Nephron progenitor cell (in vitro differentiated cells): ENCODE data around the gene TAS2R4.

Experiments
- DNase-seq: peaks from one replicate; pipeline ENCODE4 v3.0.0; 2021
- H3K27ac Mint-ChIP-seq: 2 replicates; pipeline ENCODE4 v1.8.0; 2021; ENCODE audit warnings: mild to moderate bottlenecking, moderate library complexity, mixed read lengths
- H3K27me3 Mint-ChIP-seq: 2 replicates; pipeline ENCODE4 v1.8.0; 2021; ENCODE audit warnings: mild to moderate bottlenecking, low read depth, mixed read lengths; ENCODE audit not compliant: poor library complexity
- H3K36me3 Mint-ChIP-seq: 2 replicates; pipeline ENCODE4 v1.8.0; 2021; ENCODE audit warnings: low read depth, mixed read lengths
- H3K4me1 Mint-ChIP-seq: 2 replicates; pipeline ENCODE4 v1.8.0; 2021; ENCODE audit warnings: mixed read lengths
- H3K4me3 Mint-ChIP-seq: 2 replicates; pipeline ENCODE4 v1.8.0; 2021; ENCODE audit warnings: mild to moderate bottlenecking, moderate library complexity, mixed read lengths
- H3K9me3 Mint-ChIP-seq: 2 replicates; pipeline ENCODE4 v1.8.0; 2021; ENCODE audit warnings: mild to moderate bottlenecking, moderate library complexity, mixed read lengths
- TF ChIP-seq, protein P1 (sequence below): fragments of 200-600 bp; sonication (generic); IDR thresholded peaks from 2 replicates; pipeline ENCODE4 v1.5.0; 2021; ENCODE audit warnings: antibody characterized with exemption

Gene TAS2R4, protein sequence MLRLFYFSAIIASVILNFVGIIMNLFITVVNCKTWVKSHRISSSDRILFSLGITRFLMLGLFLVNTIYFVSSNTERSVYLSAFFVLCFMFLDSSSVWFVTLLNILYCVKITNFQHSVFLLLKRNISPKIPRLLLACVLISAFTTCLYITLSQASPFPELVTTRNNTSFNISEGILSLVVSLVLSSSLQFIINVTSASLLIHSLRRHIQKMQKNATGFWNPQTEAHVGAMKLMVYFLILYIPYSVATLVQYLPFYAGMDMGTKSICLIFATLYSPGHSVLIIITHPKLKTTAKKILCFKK

DNA sequence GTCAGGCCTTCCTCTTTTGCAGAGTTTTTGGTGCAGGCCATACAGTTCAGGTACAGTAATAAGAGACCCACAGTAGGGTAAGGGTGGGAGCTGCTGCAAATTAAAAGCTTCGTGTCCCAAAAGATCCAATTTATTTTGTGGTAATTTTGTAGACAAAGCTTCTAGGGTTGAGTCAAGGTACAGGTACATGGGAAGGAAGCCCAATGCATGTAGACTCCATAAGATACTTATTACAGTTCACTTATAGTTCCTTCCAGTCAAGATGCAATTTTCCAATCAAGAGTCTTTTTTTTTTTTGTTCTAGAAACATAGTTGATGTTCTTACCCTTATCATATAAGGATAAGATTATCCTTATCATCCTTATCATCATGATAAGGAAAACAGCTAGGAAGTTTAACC, at the start of gene TAS2R4:
Gene TAS2R4 (plus strand): TSS at position 301 of the 400 bp plus-strand sequence. CDS start 1,815 bp downstream, outside the sequence.
- no peaks in the 10 kb centered on the region for H3K4me1 Mint-ChIP-seq
- DNase-seq = no peak
- H3K9me3 Mint-ChIP-seq = peaks cover 45% of the 10 kb centered on the region
- H3K27me3 Mint-ChIP-seq = peaks cover 3% of the 10 kb centered on the region
- peaks cover 78% of the 10 kb centered on the region for H3K36me3 Mint-ChIP-seq
- no peak within 1 kb of the TSS for H3K27ac Mint-ChIP-seq
- no peak within 1 kb of the TSS for H3K4me3 Mint-ChIP-seq
- TF ChIP-seq, protein P1, sequence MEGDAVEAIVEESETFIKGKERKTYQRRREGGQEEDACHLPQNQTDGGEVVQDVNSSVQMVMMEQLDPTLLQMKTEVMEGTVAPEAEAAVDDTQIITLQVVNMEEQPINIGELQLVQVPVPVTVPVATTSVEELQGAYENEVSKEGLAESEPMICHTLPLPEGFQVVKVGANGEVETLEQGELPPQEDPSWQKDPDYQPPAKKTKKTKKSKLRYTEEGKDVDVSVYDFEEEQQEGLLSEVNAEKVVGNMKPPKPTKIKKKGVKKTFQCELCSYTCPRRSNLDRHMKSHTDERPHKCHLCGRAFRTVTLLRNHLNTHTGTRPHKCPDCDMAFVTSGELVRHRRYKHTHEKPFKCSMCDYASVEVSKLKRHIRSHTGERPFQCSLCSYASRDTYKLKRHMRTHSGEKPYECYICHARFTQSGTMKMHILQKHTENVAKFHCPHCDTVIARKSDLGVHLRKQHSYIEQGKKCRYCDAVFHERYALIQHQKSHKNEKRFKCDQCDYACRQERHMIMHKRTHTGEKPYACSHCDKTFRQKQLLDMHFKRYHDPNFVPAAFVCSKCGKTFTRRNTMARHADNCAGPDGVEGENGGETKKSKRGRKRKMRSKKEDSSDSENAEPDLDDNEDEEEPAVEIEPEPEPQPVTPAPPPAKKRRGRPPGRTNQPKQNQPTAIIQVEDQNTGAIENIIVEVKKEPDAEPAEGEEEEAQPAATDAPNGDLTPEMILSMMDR = no peak

DNA sequence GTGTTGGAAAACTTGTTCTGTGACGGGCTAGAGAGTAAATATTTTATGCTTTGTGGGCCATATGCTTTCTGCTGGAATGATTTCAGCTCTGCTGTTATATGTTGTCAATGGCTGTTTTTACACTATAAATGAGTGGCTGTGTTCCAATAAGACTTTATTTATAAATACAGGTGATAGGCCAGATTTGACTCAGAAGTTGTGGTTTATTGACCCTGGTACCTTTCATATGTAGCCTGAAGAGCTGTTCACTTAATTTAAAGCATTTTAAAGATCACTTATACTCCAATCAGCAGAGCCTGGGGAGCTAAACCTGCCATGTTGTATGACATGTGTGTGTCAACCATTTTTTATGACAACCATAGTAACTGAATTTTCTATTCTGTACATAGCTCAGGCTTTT, 47.5 kb upstream of the TAS2R4 start:
- no peaks in the 10 kb centered on the region for H3K36me3 Mint-ChIP-seq
- TF ChIP-seq, protein P1 = no peak
- no peaks in the 10 kb centered on the region for H3K4me1 Mint-ChIP-seq

DNA sequence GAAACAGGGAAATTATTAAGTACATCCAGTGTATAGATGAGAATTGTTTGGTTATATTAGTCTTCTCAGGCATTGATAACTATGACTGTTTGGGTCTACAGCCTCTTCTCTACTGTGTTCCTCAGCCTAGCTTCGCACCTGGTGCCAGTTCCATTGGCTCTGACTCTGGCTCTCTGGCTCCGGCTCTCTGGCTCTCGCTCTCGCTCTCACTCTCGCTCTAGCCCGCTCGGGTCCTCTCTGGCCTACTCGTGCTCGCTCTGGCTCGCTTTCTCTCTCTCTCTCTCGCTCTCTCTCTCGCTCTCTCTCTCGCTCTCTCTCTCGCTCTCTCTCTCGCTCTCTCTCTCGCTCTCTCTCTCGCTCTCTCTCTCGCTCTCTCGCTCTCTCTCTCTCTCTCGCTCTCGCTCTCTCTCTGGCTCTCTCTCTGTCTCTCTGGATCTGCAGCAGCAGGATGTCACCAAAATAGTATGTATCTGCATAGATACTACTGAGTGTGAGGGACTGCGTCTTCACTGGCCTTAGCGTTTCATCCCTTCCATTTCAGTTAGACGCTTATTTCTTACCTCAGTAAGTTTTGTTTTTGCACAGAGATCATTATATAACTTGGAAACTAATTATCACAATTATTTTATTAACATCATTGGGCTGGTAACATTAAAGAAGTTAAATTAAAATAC, 44.9 kb upstream of the TAS2R4 start:
- no peak for DNase-seq
- Mint-ChIP-seq H3K4me1 (no peaks in the 10 kb centered on the region), H3K27ac (no peak overlapping the region), H3K27me3 (peaks cover 18% of the 10 kb centered on the region), H3K9me3 (no peaks in the 10 kb centered on the region), H3K36me3 (no peaks in the 10 kb centered on the region), H3K4me3 (no peak overlapping the region)
- TF ChIP-seq, protein P1 = no peak

More for the DNA sequence above, 47.5 kb upstream of the TAS2R4 start:
- Mint-ChIP-seq H3K4me3 (no peak overlapping the region), H3K9me3 (no peaks in the 10 kb centered on the region), H3K27me3 (peaks cover 19% of the 10 kb centered on the region), H3K27ac (no peak overlapping the region)
- no peak for DNase-seq

DNA sequence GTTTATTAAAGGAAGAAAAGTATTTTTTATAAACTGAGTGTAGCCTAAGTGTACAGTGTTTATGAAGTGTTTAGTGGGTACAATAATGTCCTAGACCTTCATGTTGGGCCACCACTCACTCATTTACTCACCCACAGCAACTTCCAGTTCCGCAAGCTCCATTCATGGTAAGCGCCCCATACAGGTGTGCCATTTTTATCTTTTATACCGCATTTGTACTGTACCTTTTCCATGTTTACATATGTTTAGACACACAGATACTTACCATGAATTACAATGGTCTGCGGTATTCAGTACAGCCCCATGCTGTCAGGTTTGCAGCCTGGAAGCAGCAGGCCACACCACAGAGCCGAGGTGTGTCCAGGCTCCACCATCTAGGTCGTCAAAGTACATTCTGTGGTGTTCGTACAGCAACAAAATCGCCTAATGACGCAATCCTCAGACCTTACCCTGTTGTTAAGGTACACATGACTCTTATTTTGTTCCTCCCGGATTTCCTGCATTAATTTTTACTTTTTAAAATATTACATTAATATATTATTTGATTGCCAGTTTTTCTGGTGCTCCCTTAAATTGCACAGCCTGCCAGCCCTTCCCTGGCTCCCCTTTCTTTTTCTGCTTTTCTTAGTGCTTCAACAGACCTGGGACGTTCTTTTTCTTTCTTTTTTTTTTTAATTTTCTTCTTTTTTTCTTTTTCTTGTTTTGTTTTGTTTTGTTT, 39.2 kb upstream of the TAS2R4 start:
- Mint-ChIP-seq H3K27me3 (peaks cover 4% of the 10 kb centered on the region), H3K36me3 (peaks cover 17% of the 10 kb centered on the region)
- DNase-seq = no peak

DNA sequence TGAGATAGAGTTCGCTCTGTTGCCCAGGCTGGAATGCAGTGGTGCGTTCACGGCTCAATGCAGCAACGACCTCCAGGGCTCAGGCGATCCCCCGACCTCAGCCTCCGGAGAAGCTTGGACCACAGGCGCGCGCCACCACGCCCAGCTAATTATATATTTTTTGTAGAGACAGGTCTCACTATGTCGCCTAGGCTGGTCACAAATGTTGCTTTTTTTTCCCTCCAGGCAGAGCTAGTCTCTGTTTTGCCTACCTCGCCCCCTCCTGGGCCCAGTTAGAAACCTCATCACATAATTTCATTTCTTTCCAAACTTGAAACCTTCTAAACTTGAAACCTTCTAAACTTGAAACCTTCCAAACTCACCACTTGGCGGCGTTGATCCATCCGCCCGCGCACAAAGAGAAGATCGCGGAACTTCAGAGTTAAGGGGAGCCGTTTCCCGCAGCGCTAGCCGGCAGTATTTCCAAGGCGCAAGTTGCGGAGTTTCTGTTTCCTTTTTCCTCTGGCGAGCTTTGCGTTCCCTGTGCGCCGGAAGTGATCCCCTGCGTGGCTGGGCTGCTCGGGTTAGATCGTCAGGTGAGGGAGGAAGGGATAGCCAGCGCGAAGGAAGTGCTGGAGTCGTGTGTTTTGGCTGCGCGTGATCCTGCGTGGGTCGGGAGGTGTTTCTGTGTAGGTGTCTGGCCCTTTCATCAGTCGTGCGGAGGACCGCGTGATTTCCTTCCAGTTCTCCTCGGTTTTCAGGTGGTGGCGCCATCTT, 38.5 kb upstream of the TAS2R4 start, which contains the start of gene SSBP1:
Gene SSBP1 (plus strand): TSS at position 523 of the 756 bp plus-strand sequence. CDS start 809 bp downstream, outside the sequence.
- peak within 1 kb of the TSS; percentile 96 for H3K4me3 Mint-ChIP-seq
- H3K4me1 Mint-ChIP-seq = peaks cover 27% of the 10 kb centered on the region
- H3K9me3 Mint-ChIP-seq = no peaks in the 10 kb centered on the region
- peak within 1 kb of the TSS; percentile 98 for H3K27ac Mint-ChIP-seq
- DNase-seq = peak; percentile 82
- peaks cover 4% of the 10 kb centered on the region for H3K27me3 Mint-ChIP-seq
- H3K36me3 Mint-ChIP-seq = peaks cover 23% of the 10 kb centered on the region
- TF ChIP-seq, protein P1 = peak; percentile 64

More for the DNA sequence above, 39.2 kb upstream of the TAS2R4 start:
- TF ChIP-seq, protein P1 = no peak
- peaks cover 27% of the 10 kb centered on the region for H3K4me1 Mint-ChIP-seq
- H3K27ac Mint-ChIP-seq = peak overlapping the region; percentile 98
- H3K9me3 Mint-ChIP-seq = no peaks in the 10 kb centered on the region
- H3K4me3 Mint-ChIP-seq = peak overlapping the region; percentile 96
